ENCODE results near the gene PMVK.

DNA sequence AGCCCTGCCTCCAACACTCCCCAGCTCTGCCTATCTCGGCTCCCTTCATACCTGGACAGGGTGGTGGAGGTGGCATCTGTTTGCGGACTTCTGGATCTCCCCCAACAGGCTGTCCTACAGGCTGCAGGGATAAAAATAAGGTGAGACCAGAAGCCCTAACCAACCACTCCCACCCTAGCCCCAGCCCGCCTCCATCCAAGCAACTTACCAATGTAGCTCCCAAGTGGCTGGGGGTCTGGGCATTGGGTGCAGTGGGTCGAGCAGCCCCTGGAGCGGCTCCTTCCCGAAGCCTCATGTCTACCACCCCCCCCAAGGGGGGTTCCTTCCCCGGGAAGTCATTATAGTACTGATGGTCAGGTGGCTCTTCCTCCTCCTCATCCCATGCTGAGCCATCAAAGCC is 29.6 kb upstream of the PMVK start:
- TF ChIP-seq, protein P1, sequence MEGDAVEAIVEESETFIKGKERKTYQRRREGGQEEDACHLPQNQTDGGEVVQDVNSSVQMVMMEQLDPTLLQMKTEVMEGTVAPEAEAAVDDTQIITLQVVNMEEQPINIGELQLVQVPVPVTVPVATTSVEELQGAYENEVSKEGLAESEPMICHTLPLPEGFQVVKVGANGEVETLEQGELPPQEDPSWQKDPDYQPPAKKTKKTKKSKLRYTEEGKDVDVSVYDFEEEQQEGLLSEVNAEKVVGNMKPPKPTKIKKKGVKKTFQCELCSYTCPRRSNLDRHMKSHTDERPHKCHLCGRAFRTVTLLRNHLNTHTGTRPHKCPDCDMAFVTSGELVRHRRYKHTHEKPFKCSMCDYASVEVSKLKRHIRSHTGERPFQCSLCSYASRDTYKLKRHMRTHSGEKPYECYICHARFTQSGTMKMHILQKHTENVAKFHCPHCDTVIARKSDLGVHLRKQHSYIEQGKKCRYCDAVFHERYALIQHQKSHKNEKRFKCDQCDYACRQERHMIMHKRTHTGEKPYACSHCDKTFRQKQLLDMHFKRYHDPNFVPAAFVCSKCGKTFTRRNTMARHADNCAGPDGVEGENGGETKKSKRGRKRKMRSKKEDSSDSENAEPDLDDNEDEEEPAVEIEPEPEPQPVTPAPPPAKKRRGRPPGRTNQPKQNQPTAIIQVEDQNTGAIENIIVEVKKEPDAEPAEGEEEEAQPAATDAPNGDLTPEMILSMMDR (IDR thresholded peaks at IDR 0.05) = no peak
- no peak for TF ChIP-seq POLR2A (IDR thresholded peaks at IDR 0.05)

All from tibial nerve (tissue), 3 donors.